B cell (primary cell): Measurements from ENCODE around the gene SLC50A1. TPM values are rescaled to one million over a fixed set of nuclear protein-coding genes. Genes with fewer than 3 reads are reported as not detected.

Experiments
- ATAC-seq: fragments of 200-7000 bp; cut with Tn5 transposase; one replicate; pipeline ENCODE4 v1.10.0; 2021; ENCODE audit warnings: low read depth, mild to moderate bottlenecking, moderate number of reproducible peaks, moderate library complexity
- CTCF ChIA-PET: fragments of 350-600 bp; sonication (Branson Sonifier 250); formaldehyde crosslinking; loops from one replicate; lab custom pipeline; 2021; ENCODE audit warnings: antibody characterized with exemption, inconsistent platforms; lab: Charles Lee
- POLR2A ChIA-PET: fragments of 350-600 bp; sonication (Branson Sonifier 250); formaldehyde crosslinking; loops from one replicate; lab custom pipeline; 2021; ENCODE audit warnings: antibody characterized with exemption; lab: Charles Lee
- DNase-seq: peaks from one replicate; pipeline ENCODE4 v3.0.0; 2013
- H2AFZ ChIP-seq: 2 replicates; pipeline ENCODE4 v1.6.1; 2012; ENCODE audit warnings: mild to moderate bottlenecking, low read depth, low read length; ENCODE audit not compliant: insufficient read depth, poor library complexity, severe bottlenecking
- H3K27ac ChIP-seq, 2 donors: 1 replicate in 1 of 2; 2 replicates in 1 of 2; pipeline ENCODE4 v1.5.1; 2012 to 2013; ENCODE audit warnings: low read length in 2 of 2, mild to moderate bottlenecking in 2 of 2, moderate library complexity in 1 of 2
- H3K27me3 ChIP-seq, 4 experiments: fragments of 200-600 bp in 1 of 4; sonication (generic) in 1 of 4; replicated peaks in 1 of 4; 1 replicate in 2 of 4; 2 replicates in 2 of 4; pipeline versions ENCODE4 v1.6.1 to v1.7.0; 2013 to 2016; ENCODE audit warnings: low read length in 3 of 4, mild to moderate bottlenecking in 2 of 4, mixed read lengths in 1 of 4, moderate library complexity in 1 of 4; ENCODE audit not compliant: insufficient read depth in 4 of 4, control insufficient read depth in 3 of 4; ENCODE audit errors: control extremely low read depth in 1 of 4
- H3K36me3 ChIP-seq, 2 experiments: replicated peaks in 1 of 2; 1 replicate in 1 of 2; 2 replicates in 1 of 2; pipeline versions ENCODE4 v1.6.1 to v1.7.1; 2013; ENCODE audit warnings: low read length in 1 of 2; ENCODE audit not compliant: insufficient read depth in 2 of 2, control insufficient read depth in 1 of 2; ENCODE audit errors: control extremely low read depth in 1 of 2, extremely low read depth in 1 of 2
- H3K4me1 ChIP-seq, 2 donors: fragments of 200-600 bp in 1 of 2; sonication (generic) in 1 of 2; 1 replicate in 1 of 2; 2 replicates in 1 of 2; pipeline versions ENCODE4 v1.5.1 to v1.6.1; 2013 to 2017; ENCODE audit warnings: low read length in 2 of 2; ENCODE audit not compliant: control insufficient read depth in 2 of 2, insufficient read depth in 2 of 2
- H3K4me2 ChIP-seq: replicated peaks from 2 replicates; pipeline ENCODE3; 2012; ENCODE audit warnings: mild to moderate bottlenecking, low read depth, low read length; ENCODE audit not compliant: poor library complexity, severe bottlenecking
- H3K4me3 ChIP-seq, 5 experiments: fragments of 200-600 bp in 1 of 5; sonication (generic) in 1 of 5; 1 replicate in 3 of 5; 2 replicates in 2 of 5; pipeline versions ENCODE4 v1.5.1 to v1.7.0; 2011 to 2016; ENCODE audit warnings: low read length in 4 of 5, mild to moderate bottlenecking in 4 of 5, low read depth in 2 of 5, control low read depth in 1 of 5, moderate library complexity in 1 of 5; ENCODE audit not compliant: insufficient read depth in 1 of 5; ENCODE audit errors: control extremely low read depth in 1 of 5, extremely low read depth in 1 of 5
- H3K79me2 ChIP-seq: fragments of 200-600 bp; sonication (generic); one replicate; pipeline ENCODE4 v1.6.0; 2016; ENCODE audit warnings: low read length; ENCODE audit not compliant: control insufficient read depth, insufficient read depth
- H3K9ac ChIP-seq: fragments of 200-600 bp; sonication (generic); 2 replicates; pipeline ENCODE4 v1.6.1; 2017; ENCODE audit warnings: mild to moderate bottlenecking, low read length, moderate library complexity
- H3K9me3 ChIP-seq, 3 donors: one replicate each; pipeline versions ENCODE4 v1.6.1 to v1.7.1; 2013; ENCODE audit warnings: low read length in 2 of 3; ENCODE audit not compliant: control insufficient read depth in 2 of 3, insufficient read depth in 1 of 3; ENCODE audit errors: control extremely low read depth in 1 of 3
- H4K20me1 ChIP-seq: 2 replicates; pipeline ENCODE4 v1.6.0; 2012; ENCODE audit warnings: mild to moderate bottlenecking, low read length; ENCODE audit not compliant: insufficient read depth, control insufficient read depth, poor library complexity, severe bottlenecking
- H3K27ac Mint-ChIP-seq: one replicate; pipeline ENCODE4 v1.8.0; 2021; ENCODE audit warnings: mixed read lengths
- H3K27me3 Mint-ChIP-seq: one replicate; pipeline ENCODE4 v1.8.0; 2021; ENCODE audit warnings: mixed read lengths
- H3K4me1 Mint-ChIP-seq: one replicate; pipeline ENCODE4 v1.8.0; 2021; ENCODE audit warnings: mixed read lengths
- H3K4me3 Mint-ChIP-seq: one replicate; pipeline ENCODE4 v1.8.0; 2021; ENCODE audit warnings: mixed read lengths
- H3K9me3 Mint-ChIP-seq: one replicate; pipeline ENCODE4 v1.8.0; 2022; ENCODE audit warnings: mixed read lengths; ENCODE audit not compliant: insufficient read depth
- EZH2 ChIP-seq: IDR thresholded peaks from 2 replicates; pipeline ENCODE4 v1.6.1; 2012; ENCODE audit warnings: borderline replicate concordance, low read depth, mild to moderate bottlenecking, moderate library complexity, low read length; ENCODE audit not compliant: insufficient read depth, poor library complexity, severe bottlenecking
- WGBS: methylation state at CpG from one replicate; pipeline ENCODE4 v1.1.5; 2013; ENCODE audit warnings: missing lambda C conversion rate; ENCODE audit not compliant: insufficient coverage; 5-methylcytosine and 5-hydroxymethylcytosine counted together
- intact Hi-C: fragments of 100-400 bp; cut with micrococcal nuclease; formaldehyde crosslinking; loops from one replicate; pipeline ENCODE4 v1.10.0; 2022
- polyA plus RNA-seq: library from polyadenylated mRNA; depleted of rRNA; stranded (reverse); fragments of >200 nt; gene quantifications from 2 replicates; pipeline ENCODE4 v1.2.3, GENCODE V29; 2012
- total RNA-seq, 2 donors: library from RNA; stranded (reverse); fragments of 120-200 nt in 1 of 2; gene quantifications; 1 replicate in 1 of 2; 2 replicates in 1 of 2; pipeline versions ENCODE4 v1.2.3 to v1.2.4, GENCODE V29; 2013 to 2022
- TF ChIP-seq, protein P1 (sequence below): fragments of 200-600 bp; IDR thresholded peaks from one replicate; pipeline ENCODE4 v1.8.0; 2022; ENCODE audit warnings: antibody characterized with exemption, mild to moderate bottlenecking

The SLC50A1 gene
- total and polyA plus RNA-seq, 2 donors (not counting 1 experiment from before 2014, with no cell fraction given): 62.8 to 86.8 TPM

DNA sequence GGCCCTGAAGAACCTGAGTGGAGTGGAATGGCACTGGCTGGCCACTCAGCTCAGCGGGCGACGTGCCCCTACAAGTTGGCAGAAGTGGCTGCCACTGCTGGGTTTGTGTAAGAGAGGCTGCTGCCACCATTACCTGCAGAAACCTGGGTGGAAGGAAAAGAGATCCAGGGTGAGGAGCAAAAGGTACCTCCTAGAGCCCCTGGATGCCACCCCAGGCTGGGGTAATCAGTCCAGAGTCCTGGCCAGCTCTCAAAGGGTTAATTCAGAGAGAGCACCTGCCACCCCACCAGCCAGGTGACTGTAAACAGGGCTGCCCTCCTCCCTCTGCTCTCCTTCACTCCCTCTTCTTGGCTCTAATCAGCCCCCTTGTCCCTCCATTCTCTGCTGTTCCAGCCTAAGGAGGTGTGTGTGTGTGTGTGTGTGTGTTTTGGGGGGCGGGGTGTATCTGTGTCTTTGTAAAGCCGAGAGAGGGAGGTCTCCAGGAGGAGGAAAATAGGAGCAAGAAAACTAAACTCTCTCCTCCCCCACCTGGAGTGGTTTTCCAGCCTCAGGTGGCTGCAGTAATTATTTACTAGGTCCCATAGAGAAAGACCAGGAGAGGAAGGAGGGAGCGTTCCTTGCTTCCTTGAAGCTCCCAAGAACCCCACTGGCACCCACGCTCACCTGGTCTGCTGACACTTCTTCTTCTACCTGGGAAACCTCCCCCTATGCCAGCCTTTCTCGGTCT lies 50.6 kb downstream of the SLC50A1 start:
- ChIA-PET CTCF (interaction anchor here (1.2 to 2.8 kb wide), 5 partner anchors 9 to 38 kb away, joined by 4 to 27 read pairs (median 8); partner anchors contain the start of genes KRTCAP2, THBS3 and TRIM46), POLR2A (interaction anchor here (1.8 to 1.9 kb wide), 2 partner anchors 8 to 37 kb away, joined by 6 to 11 read pairs; no protein-coding TSS in a partner anchor)
- no peak for ATAC-seq
- Histone ChIP-seq H3K4me3 (no peak overlapping the region), H3K79me2 (no peaks in the 10 kb centered on the region), H3K4me2 (peak overlapping the region; percentile 59), H3K4me1 (peaks cover 18 to 31% of the 10 kb centered on the region in 2 donors), H3K9ac (no peak overlapping the region), H4K20me1 (no peaks in the 10 kb centered on the region), H3K36me3 (no peaks in the 10 kb centered on the region), H3K9me3 (no peaks in the 10 kb centered on the region), H3K27me3 (no peaks in the 10 kb centered on the region), H3K27ac (peak overlapping the region in 1 of 2 donors; percentile 41), H2AFZ (no peak overlapping the region)
- Mint-ChIP-seq H3K27ac (no peak overlapping the region), H3K4me1 (peaks cover 28% of the 10 kb centered on the region), H3K4me3 (no peak overlapping the region), H3K9me3 (no peaks in the 10 kb centered on the region), H3K27me3 (no peaks in the 10 kb centered on the region)
- intact Hi-C loops: no loop called here
- 96% methylated on average over 4 of the region's 8 CpGs for WGBS
- no peak for TF ChIP-seq EZH2
- TF ChIP-seq, protein P1, sequence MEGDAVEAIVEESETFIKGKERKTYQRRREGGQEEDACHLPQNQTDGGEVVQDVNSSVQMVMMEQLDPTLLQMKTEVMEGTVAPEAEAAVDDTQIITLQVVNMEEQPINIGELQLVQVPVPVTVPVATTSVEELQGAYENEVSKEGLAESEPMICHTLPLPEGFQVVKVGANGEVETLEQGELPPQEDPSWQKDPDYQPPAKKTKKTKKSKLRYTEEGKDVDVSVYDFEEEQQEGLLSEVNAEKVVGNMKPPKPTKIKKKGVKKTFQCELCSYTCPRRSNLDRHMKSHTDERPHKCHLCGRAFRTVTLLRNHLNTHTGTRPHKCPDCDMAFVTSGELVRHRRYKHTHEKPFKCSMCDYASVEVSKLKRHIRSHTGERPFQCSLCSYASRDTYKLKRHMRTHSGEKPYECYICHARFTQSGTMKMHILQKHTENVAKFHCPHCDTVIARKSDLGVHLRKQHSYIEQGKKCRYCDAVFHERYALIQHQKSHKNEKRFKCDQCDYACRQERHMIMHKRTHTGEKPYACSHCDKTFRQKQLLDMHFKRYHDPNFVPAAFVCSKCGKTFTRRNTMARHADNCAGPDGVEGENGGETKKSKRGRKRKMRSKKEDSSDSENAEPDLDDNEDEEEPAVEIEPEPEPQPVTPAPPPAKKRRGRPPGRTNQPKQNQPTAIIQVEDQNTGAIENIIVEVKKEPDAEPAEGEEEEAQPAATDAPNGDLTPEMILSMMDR: no peak
- DNase-seq: no peak

DNA sequence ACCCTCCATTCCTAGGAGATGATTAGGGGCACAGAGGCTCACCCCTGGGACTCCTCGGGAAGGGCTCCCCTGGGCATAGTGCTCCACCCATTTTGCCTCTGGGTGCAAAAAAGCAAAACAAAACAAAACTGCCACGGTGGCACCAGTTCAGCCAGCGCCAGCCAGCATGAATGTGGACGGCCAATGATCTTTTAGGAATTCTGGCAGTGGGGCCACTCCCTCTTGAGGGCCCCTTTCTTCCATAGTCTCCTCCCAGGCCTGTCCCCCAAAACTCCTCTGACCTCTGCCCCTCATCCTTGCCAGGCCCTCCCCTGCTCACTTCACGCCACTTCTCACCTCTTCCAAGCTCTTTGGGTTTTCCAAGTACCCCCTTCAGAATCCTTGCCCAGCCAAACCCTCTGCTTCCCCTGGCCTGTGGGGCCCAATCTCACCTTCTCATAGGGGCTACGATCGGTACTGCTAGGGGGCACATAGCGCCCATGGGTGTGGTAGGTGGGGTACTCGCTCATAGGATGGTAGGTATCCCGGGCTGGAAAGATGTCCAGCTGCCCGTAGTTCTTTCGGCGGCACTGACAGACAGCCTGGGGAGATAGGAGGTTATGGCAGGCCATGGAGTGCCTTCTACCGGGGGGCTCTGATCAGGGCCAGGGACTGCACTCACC lies 51.3 kb downstream of the SLC50A1 start:
- TF ChIP-seq EZH2: no peak
- TF ChIP-seq, protein P1: no peak
- Histone ChIP-seq H2AFZ (no peak overlapping the region), H3K27ac (no peak overlapping the region), H3K4me3 (no peak overlapping the region), H3K79me2 (no peaks in the 10 kb centered on the region), H4K20me1 (no peaks in the 10 kb centered on the region), H3K9me3 (no peaks in the 10 kb centered on the region), H3K36me3 (no peaks in the 10 kb centered on the region), H3K9ac (no peak overlapping the region), H3K27me3 (no peaks in the 10 kb centered on the region), H3K4me2 (no peak overlapping the region), H3K4me1 (peaks cover 18 to 31% of the 10 kb centered on the region in 2 donors)
- Mint-ChIP-seq H3K27ac (peak overlapping the region; percentile 3), H3K4me1 (peaks cover 28% of the 10 kb centered on the region), H3K27me3 (no peaks in the 10 kb centered on the region), H3K4me3 (no peak overlapping the region), H3K9me3 (no peaks in the 10 kb centered on the region)
- POLR2A ChIA-PET: no interaction called here
- DNase-seq (no peak), ATAC-seq (no peak)
- CTCF ChIA-PET: interaction anchor here (1.8 to 2.4 kb wide), 2 partner anchors 13 to 21 kb away, joined by 4 to 11 read pairs; partner anchors contain the start of gene THBS3
- intact Hi-C loops: no loop called here
- 88% methylated on average over 12 of the region's 14 CpGs for WGBS
